ENCODE results near the gene CLDN10. TPM values are rescaled to one million over a fixed set of nuclear protein-coding genes. Genes with fewer than 3 reads are reported as not detected.

Gene CLDN10
- polyA plus RNA-seq, 2 of the 4 experiments (the other 2 are of a cell fraction), result 0.18 to 0.96 TPM

DNA sequence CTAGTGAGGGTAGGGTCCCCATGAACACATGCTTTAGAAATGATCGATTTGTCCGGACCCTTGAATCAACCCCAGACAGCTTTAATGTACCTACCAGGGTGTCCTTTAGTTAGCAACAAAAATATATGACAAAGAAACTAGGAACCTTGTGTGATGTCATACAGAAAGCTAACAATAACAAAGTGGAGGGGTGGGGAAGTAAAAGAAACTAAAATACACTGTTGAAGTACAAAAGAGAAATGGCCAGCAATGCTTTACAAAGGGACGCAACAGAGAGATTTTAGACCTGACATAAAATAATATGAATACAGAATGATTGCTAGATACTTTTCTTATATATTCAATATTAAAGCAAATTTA, 52.0 kb downstream of the CLDN10 start:
- FAIRE-seq (no peak), DNase-seq (ENCODE audit: low read depth in 1 of 2, low spot score in 1 of 2) (no peak), ATAC-seq (no peak; a peak in 1 of 6 replicates)
- H3K4me3 ChIP-seq, result 0 out of 3 replicates have a peak overlapping the region, but pooled peaks have one; percentile 12
- ChIA-PET POLR2A (interaction anchor here (0.8 kb wide), 1 partner anchor 72 kb away, joined by 5 read pairs; the partner anchor contains the start of gene DNAJC3), CTCF (interaction anchor here (0.6 to 1.7 kb wide), 4 partner anchors 11 to 229 kb away, joined by 3 to 7 read pairs (median 3); no protein-coding TSS in a partner anchor)
- TF ChIP-seq, protein P1, sequence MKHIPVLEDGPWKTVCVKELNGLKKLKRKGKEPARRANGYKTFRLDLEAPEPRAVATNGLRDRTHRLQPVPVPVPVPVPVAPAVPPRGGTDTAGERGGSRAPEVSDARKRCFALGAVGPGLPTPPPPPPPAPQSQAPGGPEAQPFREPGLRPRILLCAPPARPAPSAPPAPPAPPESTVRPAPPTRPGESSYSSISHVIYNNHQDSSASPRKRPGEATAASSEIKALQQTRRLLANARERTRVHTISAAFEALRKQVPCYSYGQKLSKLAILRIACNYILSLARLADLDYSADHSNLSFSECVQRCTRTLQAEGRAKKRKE (CRISPR knock-in tag; IDR thresholded peaks at IDR 0.05; ENCODE audit: low read depth), result no peak
- TF ChIP-seq EP300 (IDR thresholded peaks at IDR 0.05) (no peak), REST (IDR thresholded peaks at IDR 0.05) (no peak), CHD4 (IDR thresholded peaks at IDR 0.05; ENCODE audit: borderline replicate concordance) (no peak), RARB (CRISPR knock-in tag; IDR thresholded peaks at IDR 0.05) (no peak), PBX3 (IDR thresholded peaks at IDR 0.05) (no peak), HOXA7 (CRISPR knock-in tag; IDR thresholded peaks at IDR 0.05) (no peak)
- TF ChIP-seq, protein P2, sequence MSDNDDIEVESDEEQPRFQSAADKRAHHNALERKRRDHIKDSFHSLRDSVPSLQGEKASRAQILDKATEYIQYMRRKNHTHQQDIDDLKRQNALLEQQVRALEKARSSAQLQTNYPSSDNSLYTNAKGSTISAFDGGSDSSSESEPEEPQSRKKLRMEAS (IDR thresholded peaks at IDR 0.05), result no peak
- TF ChIP-seq, protein P3, sequence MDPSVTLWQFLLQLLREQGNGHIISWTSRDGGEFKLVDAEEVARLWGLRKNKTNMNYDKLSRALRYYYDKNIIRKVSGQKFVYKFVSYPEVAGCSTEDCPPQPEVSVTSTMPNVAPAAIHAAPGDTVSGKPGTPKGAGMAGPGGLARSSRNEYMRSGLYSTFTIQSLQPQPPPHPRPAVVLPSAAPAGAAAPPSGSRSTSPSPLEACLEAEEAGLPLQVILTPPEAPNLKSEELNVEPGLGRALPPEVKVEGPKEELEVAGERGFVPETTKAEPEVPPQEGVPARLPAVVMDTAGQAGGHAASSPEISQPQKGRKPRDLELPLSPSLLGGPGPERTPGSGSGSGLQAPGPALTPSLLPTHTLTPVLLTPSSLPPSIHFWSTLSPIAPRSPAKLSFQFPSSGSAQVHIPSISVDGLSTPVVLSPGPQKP (IDR thresholded peaks at IDR 0.05; ENCODE audit: low read depth, low read length), result no peak
- peak overlapping the region; percentile 76 to 92 for H3K27ac ChIP-seq
- peak overlapping the region; percentile 79 for H3K4me2 ChIP-seq
- H3K9me3 ChIP-seq, result no peaks in the 10 kb centered on the region
- 25% methylated on average over 3 of the region's 3 CpGs for WGBS (ENCODE audit: missing lambda C conversion rate)
- H3K4me1 ChIP-seq, result peaks cover 64% of the 10 kb centered on the region

- Histone ChIP-seq H3K4me3 (no peak overlapping the region), H3K4me2 (peak overlapping the region; percentile 79; the same call in 1 of the 3 replicates), H3K27ac (peak overlapping the region; percentile 76 to 92; a peak in 5 of 6 replicates), H3K9me3 (no peaks in the 10 kb centered on the region), H3K4me1 (peaks cover 64% of the 10 kb centered on the region)
- 58% methylated on average over 3 of the region's 3 CpGs for WGBS (ENCODE audit: missing lambda C conversion rate)
- DNase-seq (ENCODE audit: low read depth in 1 of 2, low spot score in 1 of 2) (no peak), ATAC-seq (no peak), FAIRE-seq (no peak)
- CTCF ChIA-PET, result no interaction called here
- POLR2A ChIA-PET, result no interaction called here
- TF ChIP-seq CBX2 (IDR thresholded peaks at IDR 0.05; ENCODE audit: borderline replicate concordance, low read depth) (no peak), TFCP2L1 (CRISPR knock-in tag; IDR thresholded peaks at IDR 0.05) (no peak), ZSCAN20 (CRISPR knock-in tag; IDR thresholded peaks at IDR 0.05) (no peak), NPAS2 (CRISPR knock-in tag; IDR thresholded peaks at IDR 0.05; ENCODE audit: borderline replicate concordance) (no peak), NFE2L2 (conservative IDR thresholded peaks at IDR 0.05; ENCODE audit: low read length) (no peak), SMC3 (IDR thresholded peaks at IDR 0.05) (no peak), HMGXB4 (CRISPR knock-in tag; IDR thresholded peaks at IDR 0.05; ENCODE audit: borderline replicate concordance) (no peak), ESRRA (IDR thresholded peaks at IDR 0.05; ENCODE audit: borderline replicate concordance, low read length) (no peak), NR3C1 (IDR thresholded peaks at IDR 0.05) (no peak), RAD21 (conservative IDR thresholded peaks at IDR 0.05 in 1 of 2, IDR thresholded peaks at IDR 0.05 in 1 of 2) (no peak), RCOR1 (IDR thresholded peaks at IDR 0.05; ENCODE audit: low read depth, low read length) (no peak), HOXB13 (CRISPR knock-in tag; IDR thresholded peaks at IDR 0.05; ENCODE audit: low read depth) (no peak), RARB (CRISPR knock-in tag; IDR thresholded peaks at IDR 0.05) (no peak), CTCF (IDR thresholded peaks at IDR 0.05) (no peak), PHF8 (IDR thresholded peaks at IDR 0.05; ENCODE audit: borderline replicate concordance, low read depth) (no peak)
- TF ChIP-seq, protein P4, sequence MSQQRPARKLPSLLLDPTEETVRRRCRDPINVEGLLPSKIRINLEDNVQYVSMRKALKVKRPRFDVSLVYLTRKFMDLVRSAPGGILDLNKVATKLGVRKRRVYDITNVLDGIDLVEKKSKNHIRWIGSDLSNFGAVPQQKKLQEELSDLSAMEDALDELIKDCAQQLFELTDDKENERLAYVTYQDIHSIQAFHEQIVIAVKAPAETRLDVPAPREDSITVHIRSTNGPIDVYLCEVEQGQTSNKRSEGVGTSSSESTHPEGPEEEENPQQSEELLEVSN (IDR thresholded peaks at IDR 0.05; ENCODE audit: borderline replicate concordance, low read depth), result no peak
Measured at GRCh38 chr13:95605448-95606125, 53.1 kb downstream of the CLDN10 start.

Data from A549 (cell line).